H9 (cell line): ENCODE measurements around the gene TK2. TPM values are rescaled to one million over a fixed set of nuclear protein-coding genes. Genes with fewer than 3 reads are reported as not detected.

Source experiments
- DNase-seq: peaks from one replicate; pipeline ENCODE4 v3.0.0-alpha.2; 2017
- H2AFZ ChIP-seq: one replicate; pipeline ENCODE4 v1.6.1; 2013; ENCODE audit warnings: mild to moderate bottlenecking, low read length, control low read depth, moderate library complexity
- H2AK5ac ChIP-seq: 2 replicates; pipeline ENCODE4 v1.6.1; 2013; ENCODE audit warnings: low read length, control low read depth, mixed read lengths; ENCODE audit not compliant: insufficient read length
- H2BK120ac ChIP-seq: one replicate; pipeline ENCODE4 v1.6.1; 2013; ENCODE audit warnings: low read depth, mild to moderate bottlenecking, low read length, control low read depth, inconsistent platforms; ENCODE audit not compliant: poor library complexity, severe bottlenecking
- H2BK12ac ChIP-seq: 2 replicates; pipeline ENCODE4 v1.6.1; 2013; ENCODE audit warnings: low read length, control low read depth, mixed read lengths, low read depth; ENCODE audit not compliant: insufficient read length
- H2BK15ac ChIP-seq: 2 replicates; pipeline ENCODE4 v1.6.1; 2013; ENCODE audit warnings: low read depth, low read length, control low read depth
- H2BK20ac ChIP-seq: one replicate; pipeline ENCODE4 v1.6.1; 2013; ENCODE audit warnings: low read depth, mild to moderate bottlenecking, low read length, control low read depth, inconsistent platforms; ENCODE audit not compliant: poor library complexity, severe bottlenecking
- H2BK5ac ChIP-seq: 2 replicates; pipeline ENCODE4 v1.6.1; 2013; ENCODE audit warnings: low read length, control low read depth, mixed read lengths; ENCODE audit not compliant: insufficient read length
- H3K14ac ChIP-seq: 2 replicates; pipeline ENCODE4 v1.6.1; 2013; ENCODE audit warnings: low read length, control low read depth; ENCODE audit not compliant: insufficient read depth
- H3K18ac ChIP-seq: 2 replicates; pipeline ENCODE4 v1.6.1; 2013; ENCODE audit warnings: low read depth, mild to moderate bottlenecking, mixed read lengths, low read length, control low read depth; ENCODE audit not compliant: insufficient read length
- H3K23ac ChIP-seq: 2 replicates; pipeline ENCODE4 v1.6.1; 2013; ENCODE audit warnings: low read length, control low read depth, mixed read lengths, low read depth; ENCODE audit not compliant: insufficient read length
- H3K23me2 ChIP-seq: 2 replicates; pipeline ENCODE4 v1.6.1; 2013; ENCODE audit warnings: low read depth, mild to moderate bottlenecking, mixed read lengths, low read length, control low read depth; ENCODE audit not compliant: insufficient read length, poor library complexity, severe bottlenecking
- H3K27ac ChIP-seq: 2 replicates; pipeline ENCODE4 v1.5.1; 2013; ENCODE audit warnings: low read length, control low read depth, mixed read lengths, low read depth; ENCODE audit not compliant: insufficient read length
- H3K27me3 ChIP-seq: 2 replicates; pipeline ENCODE4 v1.6.1; 2013; ENCODE audit warnings: low read length, control low read depth, inconsistent platforms; ENCODE audit not compliant: insufficient read depth
- H3K4ac ChIP-seq: 2 replicates; pipeline ENCODE4 v1.6.1; 2013; ENCODE audit warnings: low read depth, mild to moderate bottlenecking, control low read depth, inconsistent platforms, low read length, moderate library complexity
- H3K4me1 ChIP-seq: 2 replicates; pipeline ENCODE4 v1.6.1; 2013; ENCODE audit warnings: low read length, control low read depth, inconsistent platforms; ENCODE audit not compliant: insufficient read depth
- H3K4me2 ChIP-seq: 2 replicates; pipeline ENCODE4 v1.6.1; 2013; ENCODE audit warnings: low read length, control low read depth, mixed read lengths; ENCODE audit not compliant: insufficient read length, insufficient read depth
- H3K56ac ChIP-seq: 2 replicates; pipeline ENCODE4 v1.6.1; 2013; ENCODE audit warnings: low read depth, mild to moderate bottlenecking, mixed read lengths, low read length, control low read depth; ENCODE audit not compliant: insufficient read length
- H3K79me1 ChIP-seq: 2 replicates; pipeline ENCODE4 v1.6.1; 2013; ENCODE audit warnings: low read depth, mild to moderate bottlenecking, moderate library complexity, low read length, control low read depth, inconsistent platforms; ENCODE audit not compliant: insufficient read depth, poor library complexity, severe bottlenecking
- H3K79me2 ChIP-seq: 2 replicates; pipeline ENCODE4 v1.6.1; 2013; ENCODE audit warnings: low read length, control low read depth, inconsistent platforms; ENCODE audit not compliant: insufficient read depth
- H3K9ac ChIP-seq: 2 replicates; pipeline ENCODE4 v1.6.1; 2013; ENCODE audit warnings: low read length, control low read depth, mixed read lengths; ENCODE audit not compliant: insufficient read length; ENCODE audit errors: extremely low read depth
- H3K9me3 ChIP-seq: one replicate; pipeline ENCODE4 v1.6.1; 2013; ENCODE audit warnings: low read depth, low read length, inconsistent platforms; ENCODE audit not compliant: control insufficient read depth
- H3T11ph ChIP-seq: one replicate; pipeline ENCODE4 v1.6.1; 2013; ENCODE audit warnings: mild to moderate bottlenecking, low read length, control low read depth, inconsistent platforms
- H4K20me1 ChIP-seq: one replicate; pipeline ENCODE4 v1.6.1; 2013; ENCODE audit not compliant: control insufficient read depth, insufficient read length, insufficient read depth
- H4K5ac ChIP-seq: 2 replicates; pipeline ENCODE4 v1.6.1; 2013; ENCODE audit warnings: low read depth, mild to moderate bottlenecking, mixed read lengths, low read length, control low read depth; ENCODE audit not compliant: insufficient read length
- H4K8ac ChIP-seq: replicated peaks from 2 replicates; pipeline ENCODE4 v1.6.1; 2013; ENCODE audit warnings: low read length, control low read depth, mixed read lengths, low read depth; ENCODE audit not compliant: insufficient read length
- H4K91ac ChIP-seq: 2 replicates; pipeline ENCODE4 v1.6.1; 2013; ENCODE audit warnings: low read depth, mild to moderate bottlenecking, moderate library complexity, mixed read lengths, low read length, control low read depth; ENCODE audit not compliant: insufficient read length
- H3K27ac Mint-ChIP-seq, 3 experiments: 2 replicates in 2 of 3; 3 replicates in 1 of 3; pipeline ENCODE4 v1.8.0; 2020 to 2021; ENCODE audit warnings: mixed read lengths in 3 of 3, mild to moderate bottlenecking in 1 of 3, moderate library complexity in 1 of 3
- H3K27me3 Mint-ChIP-seq: 2 replicates; pipeline ENCODE4 v1.8.0; 2021; ENCODE audit warnings: low read depth, mild to moderate bottlenecking, moderate library complexity, mixed read lengths
- H3K36me3 Mint-ChIP-seq, 3 experiments: 2 replicates in 2 of 3; 3 replicates in 1 of 3; pipeline ENCODE4 v1.8.0; 2020 to 2021; ENCODE audit warnings: low read depth in 3 of 3, mixed read lengths in 3 of 3; ENCODE audit not compliant: insufficient read depth in 1 of 3
- H3K4me1 Mint-ChIP-seq, 2 experiments: 2 replicates each; pipeline ENCODE4 v1.8.0; 2020; ENCODE audit warnings: mixed read lengths in 2 of 2
- H3K4me3 Mint-ChIP-seq, 2 experiments: 2 replicates in 1 of 2; 3 replicates in 1 of 2; pipeline ENCODE4 v1.8.0; 2020 to 2021; ENCODE audit warnings: mild to moderate bottlenecking in 2 of 2, mixed read lengths in 2 of 2, moderate library complexity in 1 of 2
- H3K9me3 Mint-ChIP-seq, 2 experiments: 2 replicates in 1 of 2; 3 replicates in 1 of 2; pipeline ENCODE4 v1.8.0; 2020; ENCODE audit warnings: mild to moderate bottlenecking in 2 of 2, mixed read lengths in 2 of 2, moderate library complexity in 1 of 2
- CTCF ChIP-seq: fragments of 200-600 bp; sonication (generic); conservative IDR thresholded peaks from 3 replicates; pipeline ENCODE4 v1.8.0; 2021; ENCODE audit warnings: antibody characterized with exemption, mild to moderate bottlenecking
- WGBS: extraction: QIAGEN DNeasy Blood & Tissue Kit; methylation state at CpG from one replicate; pipeline ENCODE4 v1.1.7; 2013; ENCODE audit warnings: missing lambda C conversion rate, low lambda C conversion rate, mixed read lengths; ENCODE audit not compliant: insufficient read length; ENCODE audit errors: extremely low coverage; 5-methylcytosine and 5-hydroxymethylcytosine counted together
- total RNA-seq: library from RNA; stranded (reverse); gene quantifications from 2 replicates; pipeline ENCODE4 v1.2.1, GENCODE V29; 2021

Gene TK2
- total RNA-seq, 1 experiment from 2014 or later: 5.2 TPM

GRCh38 chr16:66576296-66576695 is 26.4 kb upstream of the TK2 start:
- WGBS: no CpG with 5 or more reads among the region's 5 CpGs
- Mint-ChIP-seq H3K4me3 (no peak overlapping the region), H3K27ac (no peak overlapping the region), H3K36me3 (no peaks in the 10 kb centered on the region), H3K27me3 (peaks cover 35% of the 10 kb centered on the region), H3K9me3 (no peaks in the 10 kb centered on the region), H3K4me1 (peaks cover 22 to 24% of the 10 kb centered on the region in 2 experiments)
- no peak overlapping the region for H4K91ac ChIP-seq
- H4K5ac ChIP-seq: no peak overlapping the region
- no peak overlapping the region for H2BK5ac ChIP-seq
- H2AFZ ChIP-seq: no peak overlapping the region
- no peak for DNase-seq
- H3T11ph ChIP-seq: no peak overlapping the region
- H3K27me3 ChIP-seq: peaks cover 13% of the 10 kb centered on the region; the same call in 1 of the 2 replicates
- no peak overlapping the region for H2BK12ac ChIP-seq
- no peak overlapping the region for H3K18ac ChIP-seq
- no peaks in the 10 kb centered on the region for H3K23me2 ChIP-seq
- no peaks in the 10 kb centered on the region for H3K79me1 ChIP-seq
- no peaks in the 10 kb centered on the region for H4K20me1 ChIP-seq
- H3K4me1 ChIP-seq: no peaks in the 10 kb centered on the region; the same call in 1 of the 2 replicates
- no peak overlapping the region for H2BK15ac ChIP-seq
- H3K79me2 ChIP-seq: no peaks in the 10 kb centered on the region
- H3K27ac ChIP-seq: no peak overlapping the region
- no peak overlapping the region for H3K4ac ChIP-seq
- H3K9ac ChIP-seq: no peak overlapping the region
- no peak overlapping the region for H3K56ac ChIP-seq
- no peaks in the 10 kb centered on the region for H3K9me3 ChIP-seq
- no peak overlapping the region for H3K14ac ChIP-seq
- H3K4me2 ChIP-seq: no peak overlapping the region
- H3K23ac ChIP-seq: no peak overlapping the region
- H2AK5ac ChIP-seq: no peak overlapping the region
- no peak for TF ChIP-seq CTCF
- no peak overlapping the region for H4K8ac ChIP-seq
- no peak overlapping the region for H2BK120ac ChIP-seq
- no peak overlapping the region for H2BK20ac ChIP-seq
